Activated CD8-positive, alpha-beta memory T cell treated with anti-CD3 and anti-CD28 coated beads, Interleukin-2, amount 50 U/mL, for 48 hours (primary cell): ENCODE measurements around the gene SCO1.

Experiments
- DNase-seq: peaks from one replicate; pipeline ENCODE4 v3.0.0-alpha.2; 2020

Gene SCO1

GRCh38 chr17:10649602-10650001 lies 47.7 kb downstream of the SCO1 start:
- DNase-seq: no peak

DNA sequence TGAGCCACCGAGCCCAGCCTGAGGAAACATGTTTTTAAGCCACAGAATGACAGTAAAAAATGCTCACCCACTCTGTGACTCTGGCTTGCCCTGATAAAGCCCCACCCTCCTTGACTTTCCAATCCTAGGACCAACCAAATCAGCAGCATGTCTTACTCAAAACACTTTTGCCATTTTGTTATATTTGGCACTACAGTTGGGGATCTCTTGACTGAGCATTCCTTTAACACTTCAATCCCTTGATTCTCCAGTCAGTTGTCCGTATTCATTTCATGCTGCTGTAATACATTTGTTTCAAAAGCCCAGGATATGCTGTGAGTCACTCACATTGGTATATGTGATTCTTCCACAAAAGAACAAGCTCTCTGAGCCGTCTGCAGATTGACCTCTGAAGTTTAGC lies 48.4 kb downstream of the SCO1 start:
- DNase-seq: no peak

GRCh38 chr17:10648381-10648780 lies 49.0 kb downstream of the SCO1 start:
- no peak for DNase-seq

- DNase-seq: peak; percentile 90
These were observed 50.8 kb downstream of the SCO1 start for GRCh38 chr17:10646392-10646990.

GRCh38 chr17:10640475-10640874 lies 56.9 kb downstream of the SCO1 start:
- DNase-seq: no peak

- no peak for DNase-seq
These were observed 59.2 kb downstream of the SCO1 start for GRCh38 chr17:10638151-10638550.

- DNase-seq: no peak
These were observed 62.0 kb downstream of the SCO1 start for GRCh38 chr17:10635290-10635689.

GRCh38 chr17:10633738-10634379 lies 63.5 kb downstream of the SCO1 start:
- DNase-seq: no peak

DNA sequence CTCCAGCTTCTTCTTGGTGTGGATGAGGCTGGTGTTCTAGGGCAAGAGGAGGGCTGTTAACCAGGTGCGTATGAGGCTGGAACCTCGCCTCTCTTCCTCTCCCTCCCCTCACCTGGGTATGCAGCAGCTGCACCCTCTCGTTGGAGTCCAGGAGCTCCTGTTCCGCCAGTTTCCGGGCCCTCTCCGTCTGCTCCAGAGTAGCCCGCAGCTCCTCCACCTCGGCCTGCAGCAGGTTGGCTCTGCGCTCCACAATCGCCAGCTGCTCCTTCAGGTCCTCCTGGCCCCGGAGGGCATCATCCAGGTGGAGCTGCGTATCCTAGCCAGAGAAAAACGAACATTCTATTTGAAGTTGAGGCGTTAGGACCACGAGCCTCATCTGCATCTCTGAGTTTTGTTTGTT lies 65.6 kb downstream of the SCO1 start:
- DNase-seq: no peak

GRCh38 chr17:10631048-10631700 lies 66.2 kb downstream of the SCO1 start:
- peak; percentile 70 for DNase-seq

DNA sequence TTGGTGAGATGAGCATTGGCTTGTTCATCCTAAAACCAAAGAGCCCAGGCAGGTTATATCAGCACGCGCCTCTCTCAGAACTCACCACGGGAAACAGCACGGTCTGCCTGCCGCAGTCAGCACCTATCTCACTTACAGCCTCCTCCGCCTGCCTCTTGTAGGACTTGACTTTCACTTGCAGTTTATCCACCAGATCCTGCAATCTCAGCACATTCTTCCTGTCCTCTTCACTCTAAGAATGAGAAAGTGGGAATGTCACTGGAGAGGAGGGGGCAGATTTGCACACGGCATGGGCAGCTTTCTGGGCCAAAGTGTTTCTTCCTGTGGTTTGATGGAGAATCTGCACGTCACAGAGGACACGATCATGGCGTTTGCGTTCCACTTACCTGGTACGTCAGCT lies 67.6 kb downstream of the SCO1 start:
- no peak for DNase-seq

- DNase-seq: peak; percentile 61
These were observed 68.6 kb downstream of the SCO1 start for GRCh38 chr17:10628756-10629155.

DNA sequence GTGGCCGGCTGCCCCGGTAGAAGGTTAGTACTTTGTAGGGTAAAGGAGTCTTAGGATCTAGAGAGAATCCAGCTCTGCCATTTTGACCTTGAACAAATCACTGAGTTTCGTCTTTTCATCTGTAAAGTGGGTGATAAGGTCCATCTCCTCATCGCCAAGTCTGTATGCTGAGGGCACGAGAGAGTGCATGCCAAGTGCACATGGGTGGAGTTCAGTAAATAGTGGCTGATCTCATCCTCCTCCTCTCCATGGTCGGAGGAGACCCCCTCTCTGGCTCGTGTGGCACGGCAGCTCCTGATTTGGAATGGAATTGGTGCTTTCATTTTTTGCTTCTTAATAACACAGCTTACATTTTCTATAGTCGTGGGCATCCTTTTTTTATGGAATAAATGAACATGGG lies 70.9 kb downstream of the SCO1 start:
- DNase-seq: no peak

GRCh38 chr17:10624969-10625368 lies 72.4 kb downstream of the SCO1 start:
- DNase-seq: no peak

DNA sequence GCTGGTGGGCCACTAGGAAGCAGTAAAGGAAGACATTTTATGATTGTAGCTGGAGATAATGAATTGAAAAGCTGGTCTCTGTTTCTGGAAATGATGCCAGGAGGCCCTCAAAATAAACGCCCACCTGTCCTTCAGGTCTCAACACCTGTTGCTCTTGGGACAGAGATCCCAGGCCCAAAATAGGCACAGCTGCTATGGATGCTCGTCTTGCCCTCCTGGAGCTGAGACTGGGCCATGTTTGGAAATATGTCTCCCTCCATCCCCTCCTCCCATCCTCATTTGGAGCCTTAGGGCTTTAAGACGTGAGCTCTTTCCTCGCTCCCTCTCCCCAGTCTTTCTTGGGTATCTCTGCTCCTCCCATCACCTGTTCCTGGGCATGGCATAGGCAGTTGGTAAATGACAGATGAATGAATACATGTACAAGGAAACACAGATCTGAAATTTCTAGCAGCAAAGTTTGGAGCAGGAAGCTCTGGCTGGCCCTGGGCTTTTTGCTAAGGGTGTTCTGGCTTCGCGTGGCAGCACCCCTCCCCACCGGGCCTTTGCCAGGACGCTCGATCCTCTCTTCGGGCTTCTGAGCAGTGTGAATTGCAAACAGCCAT lies 73.5 kb downstream of the SCO1 start:
- DNase-seq: no peak

DNA sequence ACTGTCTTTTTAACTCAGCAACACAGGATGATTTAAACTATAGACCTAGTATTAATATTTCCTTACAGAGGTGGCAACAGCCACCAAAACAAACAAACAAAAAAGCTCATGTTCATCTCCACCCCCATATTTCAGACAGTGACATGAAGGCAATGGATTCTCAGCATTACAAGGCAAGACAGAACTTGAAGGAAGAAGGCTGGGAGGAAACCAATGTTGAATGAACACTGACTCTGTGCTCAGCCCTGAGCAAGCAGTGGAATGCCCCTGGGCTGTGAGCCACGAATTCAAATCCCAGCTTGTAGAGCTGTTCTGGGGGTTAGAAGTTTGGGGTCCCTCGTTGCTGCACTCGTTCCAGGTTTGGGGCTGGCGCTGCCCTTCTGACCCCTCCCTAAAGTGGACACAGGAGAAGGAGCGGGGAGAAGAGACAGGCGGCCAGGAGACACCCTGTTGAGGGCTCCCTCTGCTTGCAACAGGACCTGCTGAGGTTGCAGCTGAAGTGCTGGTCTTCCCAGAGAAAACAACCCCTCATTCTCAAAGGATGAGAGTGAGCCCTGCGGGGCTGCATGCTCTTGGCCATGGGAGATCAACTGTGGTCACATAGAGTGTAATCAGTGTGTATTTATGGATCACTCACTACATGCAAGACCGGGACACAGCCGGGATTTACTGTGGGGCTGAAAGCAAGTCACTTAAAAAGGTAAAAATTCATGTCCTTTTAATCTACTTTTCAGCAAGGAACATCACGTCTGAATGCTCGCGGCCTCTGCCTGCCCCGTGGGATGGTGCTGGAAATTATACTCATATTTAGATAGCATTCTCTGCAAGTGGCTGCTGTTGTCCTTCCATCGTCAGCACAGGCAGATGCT lies 74.5 kb downstream of the SCO1 start:
- DNase-seq: no peak
